ENCODE measurements around the gene UBL4A. TPM values are rescaled to one million over a fixed set of nuclear protein-coding genes. Genes with fewer than 3 reads are reported as not detected.

The UBL4A gene
- total and polyA plus RNA-seq, 2 donors (not counting 3 experiments of a cell fraction or from before 2014, with no cell fraction given), result 25.3 to 31.4 TPM

- no peaks in the 10 kb centered on the region for H3K27me3 ChIP-seq (ENCODE audit: control insufficient read depth in 2 of 2, insufficient read depth in 2 of 2, low read length in 2 of 2)
- DNase-seq (ENCODE audit: low read depth, low spot score) (no peak), FAIRE-seq (no peak)
- H3K4me2 ChIP-seq (ENCODE audit: insufficient read depth, low read length), result no peak overlapping the region
- H3K9ac ChIP-seq (replicated peaks; ENCODE audit: extremely low read depth, insufficient read depth, low read length), result no peak overlapping the region
- intact Hi-C loops (cut with micrococcal nuclease) (no loop called here), dilution Hi-C loops (cut with MboI; ENCODE audit: extremely low pct_ligation_motif_present, low sequenced_read_pairs) (no loop called here)
- no peak overlapping the region for H3K4me3 ChIP-seq (replicated peaks in 1 of 3; ENCODE audit: insufficient read depth in 1 of 3, low read depth in 1 of 3, low read length in 3 of 3)
- no peaks in the 10 kb centered on the region for H3K4me1 ChIP-seq (ENCODE audit: control insufficient read depth, extremely low read depth, insufficient read depth, low read length)
- H3K36me3 ChIP-seq (ENCODE audit: control insufficient read depth in 2 of 2, extremely low read depth in 1 of 2, insufficient read depth in 2 of 2, low read length in 2 of 2), result peaks cover 0 to 46% of the 10 kb centered on the region in 2 experiments
- no peaks in the 10 kb centered on the region for H3K9me3 ChIP-seq (replicated peaks; ENCODE audit: control insufficient read depth, insufficient read depth, low read length)
- H2AFZ ChIP-seq (ENCODE audit: low read depth, low read length), result no peak overlapping the region
- POLR2A ChIA-PET, result no interaction called here
- no peaks in the 10 kb centered on the region for H3K9me1 ChIP-seq (replicated peaks; ENCODE audit: control insufficient read depth, extremely low read depth, insufficient read depth, low read length)
- TF ChIP-seq POLR2AphosphoS5 (IDR thresholded peaks at IDR 0.05; ENCODE audit: insufficient read depth, low read depth, low read length) (no peak), GATA2 (IDR thresholded peaks at IDR 0.05; ENCODE audit: insufficient read depth, insufficient read length, low read depth, low read length) (no peak), EZH2 (IDR thresholded peaks at IDR 0.05; ENCODE audit: borderline replicate concordance, low read depth, low read length, severe bottlenecking) (no peak), FOS (IDR thresholded peaks at IDR 0.05; ENCODE audit: borderline replicate concordance, insufficient read depth, low read length) (no peak), MYC (IDR thresholded peaks at IDR 0.05; ENCODE audit: low read depth, low read length) (no peak), POLR2A (IDR thresholded peaks at IDR 0.05; ENCODE audit: low read depth, low read length) (no peak), JUN (IDR thresholded peaks at IDR 0.05; ENCODE audit: borderline replicate concordance, insufficient read depth, insufficient read length, low read depth) (no peak)
- TF ChIP-seq, protein P1, sequence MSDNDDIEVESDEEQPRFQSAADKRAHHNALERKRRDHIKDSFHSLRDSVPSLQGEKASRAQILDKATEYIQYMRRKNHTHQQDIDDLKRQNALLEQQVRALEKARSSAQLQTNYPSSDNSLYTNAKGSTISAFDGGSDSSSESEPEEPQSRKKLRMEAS (IDR thresholded peaks at IDR 0.05; ENCODE audit: insufficient read depth, insufficient read length), result no peak
- TF ChIP-seq, protein P2, sequence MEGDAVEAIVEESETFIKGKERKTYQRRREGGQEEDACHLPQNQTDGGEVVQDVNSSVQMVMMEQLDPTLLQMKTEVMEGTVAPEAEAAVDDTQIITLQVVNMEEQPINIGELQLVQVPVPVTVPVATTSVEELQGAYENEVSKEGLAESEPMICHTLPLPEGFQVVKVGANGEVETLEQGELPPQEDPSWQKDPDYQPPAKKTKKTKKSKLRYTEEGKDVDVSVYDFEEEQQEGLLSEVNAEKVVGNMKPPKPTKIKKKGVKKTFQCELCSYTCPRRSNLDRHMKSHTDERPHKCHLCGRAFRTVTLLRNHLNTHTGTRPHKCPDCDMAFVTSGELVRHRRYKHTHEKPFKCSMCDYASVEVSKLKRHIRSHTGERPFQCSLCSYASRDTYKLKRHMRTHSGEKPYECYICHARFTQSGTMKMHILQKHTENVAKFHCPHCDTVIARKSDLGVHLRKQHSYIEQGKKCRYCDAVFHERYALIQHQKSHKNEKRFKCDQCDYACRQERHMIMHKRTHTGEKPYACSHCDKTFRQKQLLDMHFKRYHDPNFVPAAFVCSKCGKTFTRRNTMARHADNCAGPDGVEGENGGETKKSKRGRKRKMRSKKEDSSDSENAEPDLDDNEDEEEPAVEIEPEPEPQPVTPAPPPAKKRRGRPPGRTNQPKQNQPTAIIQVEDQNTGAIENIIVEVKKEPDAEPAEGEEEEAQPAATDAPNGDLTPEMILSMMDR (IDR thresholded peaks at IDR 0.05; ENCODE audit: extremely low read depth in 1 of 2, insufficient read depth in 1 of 2, low read depth in 1 of 2, low read length in 2 of 2), result no peak
- CTCF ChIA-PET, result interaction anchor here (1.2 kb wide), 1 partner anchor 11 kb away, joined by 3 read pairs; no protein-coding TSS in a partner anchor
- no peak overlapping the region for H3K27ac ChIP-seq (ENCODE audit: insufficient read depth, low read depth, low read length)
- peaks cover 5% of the 10 kb centered on the region for H3K79me2 ChIP-seq (ENCODE audit: control insufficient read depth, insufficient read depth, low read length)
- BruUV-seq (replicated peaks), result no TSS peak
- no peaks in the 10 kb centered on the region for H4K20me1 ChIP-seq (replicated peaks; ENCODE audit: control insufficient read depth, extremely low read depth, insufficient read depth, low read length)
Measured at GRCh38 chrX:154465601-154466000, 20.8 kb downstream of the UBL4A start.
